ENCODE results near the gene CRYBA2. TPM values are rescaled to one million over a fixed set of nuclear protein-coding genes. Genes with fewer than 3 reads are reported as not detected.
A peak's percentile ranks its signal among the peaks of the same experiment; 100 is the strongest.

The CRYBA2 gene
- total RNA-seq, 1 experiment from 2014 or later = not detected

GRCh38 chr2:219010162-219010756, 17.0 kb upstream of the CRYBA2 start:
- no peaks in the 10 kb centered on the region for H3F3A ChIP-seq (ENCODE audit: insufficient read depth, low read depth)
- TF ChIP-seq, protein P1, sequence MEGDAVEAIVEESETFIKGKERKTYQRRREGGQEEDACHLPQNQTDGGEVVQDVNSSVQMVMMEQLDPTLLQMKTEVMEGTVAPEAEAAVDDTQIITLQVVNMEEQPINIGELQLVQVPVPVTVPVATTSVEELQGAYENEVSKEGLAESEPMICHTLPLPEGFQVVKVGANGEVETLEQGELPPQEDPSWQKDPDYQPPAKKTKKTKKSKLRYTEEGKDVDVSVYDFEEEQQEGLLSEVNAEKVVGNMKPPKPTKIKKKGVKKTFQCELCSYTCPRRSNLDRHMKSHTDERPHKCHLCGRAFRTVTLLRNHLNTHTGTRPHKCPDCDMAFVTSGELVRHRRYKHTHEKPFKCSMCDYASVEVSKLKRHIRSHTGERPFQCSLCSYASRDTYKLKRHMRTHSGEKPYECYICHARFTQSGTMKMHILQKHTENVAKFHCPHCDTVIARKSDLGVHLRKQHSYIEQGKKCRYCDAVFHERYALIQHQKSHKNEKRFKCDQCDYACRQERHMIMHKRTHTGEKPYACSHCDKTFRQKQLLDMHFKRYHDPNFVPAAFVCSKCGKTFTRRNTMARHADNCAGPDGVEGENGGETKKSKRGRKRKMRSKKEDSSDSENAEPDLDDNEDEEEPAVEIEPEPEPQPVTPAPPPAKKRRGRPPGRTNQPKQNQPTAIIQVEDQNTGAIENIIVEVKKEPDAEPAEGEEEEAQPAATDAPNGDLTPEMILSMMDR (conservative IDR thresholded peaks at IDR 0.05) = peak; percentile 73; the same call in 1 of the 2 replicates
- no peak for TF ChIP-seq EZH2 (IDR thresholded peaks at IDR 0.05; ENCODE audit: low read depth)
- no peak overlapping the region for H3K4me3 ChIP-seq
- H3K4me1 ChIP-seq (replicated peaks; ENCODE audit: insufficient read depth) = no peaks in the 10 kb centered on the region
- H3K9me3 ChIP-seq (ENCODE audit: insufficient read depth, low read depth) = no peaks in the 10 kb centered on the region
- H3K9me2 ChIP-seq (ENCODE audit: insufficient read depth) = no peaks in the 10 kb centered on the region
- no peaks in the 10 kb centered on the region for H4K20me1 ChIP-seq (ENCODE audit: insufficient read depth)
- H3K4me2 ChIP-seq = no peak overlapping the region
- H3K27ac ChIP-seq = no peak overlapping the region
- BruUV-seq (replicated peaks) = no TSS peak
- peak in 1 of 2 experiments; percentile 45 for DNase-seq
- CTCF ChIA-PET = interaction anchor here (0.6 to 1.0 kb wide), 8 partner anchors 8 to 448 kb away, joined by 3 to 6 read pairs (median 4); no protein-coding TSS in a partner anchor
- H3K36me3 ChIP-seq (ENCODE audit: low read depth) = no peaks in the 10 kb centered on the region
- POLR2A ChIA-PET (ENCODE audit: unreplicated experiment) = no interaction called here
- intact Hi-C loops (cut with micrococcal nuclease; ENCODE audit: unreplicated experiment) = loop anchor here (5.0 kb wide), 1 partner anchor 522 kb away; no protein-coding TSS in a partner anchor
- H3K27me3 ChIP-seq (ENCODE audit: insufficient read depth, low read depth) = peaks cover 24% of the 10 kb centered on the region
- H3K79me2 ChIP-seq (ENCODE audit: low read depth) = no peaks in the 10 kb centered on the region
- no peak overlapping the region for H2AFZ ChIP-seq

- DNase-seq = no peak
- Histone ChIP-seq H3K4me2 (no peak overlapping the region), H3K27me3 (ENCODE audit: insufficient read depth, low read depth) (peaks cover 16% of the 10 kb centered on the region), H3K36me3 (ENCODE audit: low read depth) (no peaks in the 10 kb centered on the region), H3K79me2 (ENCODE audit: low read depth) (no peaks in the 10 kb centered on the region), H2AFZ (no peak overlapping the region), H3K4me1 (replicated peaks; ENCODE audit: insufficient read depth) (no peaks in the 10 kb centered on the region), H3K9me3 (ENCODE audit: insufficient read depth, low read depth) (no peaks in the 10 kb centered on the region), H4K20me1 (ENCODE audit: insufficient read depth) (no peaks in the 10 kb centered on the region), H3K27ac (no peak overlapping the region), H3K4me3 (no peak overlapping the region), H3F3A (ENCODE audit: insufficient read depth, low read depth) (no peaks in the 10 kb centered on the region), H3K9me2 (ENCODE audit: insufficient read depth) (no peaks in the 10 kb centered on the region)
- BruUV-seq (replicated peaks) = no TSS peak
- POLR2A ChIA-PET (ENCODE audit: unreplicated experiment) = no interaction called here
- intact Hi-C loops (cut with micrococcal nuclease; ENCODE audit: unreplicated experiment) = no loop called here
- no peak for TF ChIP-seq EZH2 (IDR thresholded peaks at IDR 0.05; ENCODE audit: low read depth)
- TF ChIP-seq, protein P1 (conservative IDR thresholded peaks at IDR 0.05) = no peak
- CTCF ChIA-PET = no interaction called here
Measured at GRCh38 chr2:219009294-219009693, 16.1 kb upstream of the CRYBA2 start.

GRCh38 chr2:219003979-219004378, 10.8 kb upstream of the CRYBA2 start:
- no peak overlapping the region for H2AFZ ChIP-seq
- TF ChIP-seq, protein P1 (conservative IDR thresholded peaks at IDR 0.05) = no peak
- no peak for TF ChIP-seq EZH2 (IDR thresholded peaks at IDR 0.05; ENCODE audit: low read depth)
- DNase-seq = no peak
- H4K20me1 ChIP-seq (ENCODE audit: insufficient read depth) = no peaks in the 10 kb centered on the region
- H3K27me3 ChIP-seq (ENCODE audit: insufficient read depth, low read depth) = peaks cover 19% of the 10 kb centered on the region
- CTCF ChIA-PET = interaction anchor here (0.6 kb wide), 1 partner anchor 22 kb away, joined by 4 read pairs; no protein-coding TSS in a partner anchor
- H3K9me2 ChIP-seq (ENCODE audit: insufficient read depth) = no peaks in the 10 kb centered on the region
- H3K4me3 ChIP-seq = no peak overlapping the region
- H3K79me2 ChIP-seq (ENCODE audit: low read depth) = no peaks in the 10 kb centered on the region
- intact Hi-C loops (cut with micrococcal nuclease; ENCODE audit: unreplicated experiment) = loop anchor here (5.0 kb wide), 3 partner anchors 127 to 153 kb away; no protein-coding TSS in a partner anchor
- 0 out of 2 replicates have a peak, but pooled peaks cover 3% of the 10 kb centered on the region for H3F3A ChIP-seq (ENCODE audit: insufficient read depth, low read depth)
- POLR2A ChIA-PET (ENCODE audit: unreplicated experiment) = no interaction called here
- 0 out of 2 replicates have a peak, but pooled peaks cover 5% of the 10 kb centered on the region for H3K4me1 ChIP-seq (replicated peaks; ENCODE audit: insufficient read depth)
- H3K36me3 ChIP-seq (ENCODE audit: low read depth) = no peaks in the 10 kb centered on the region
- H3K27ac ChIP-seq = no peak overlapping the region
- no TSS peak for BruUV-seq (replicated peaks)
- no peak overlapping the region for H3K4me2 ChIP-seq
- no peaks in the 10 kb centered on the region for H3K9me3 ChIP-seq (ENCODE audit: insufficient read depth, low read depth)
